GM12878 (cell line): ENCODE data around the gene BTBD10. TPM values are rescaled to one million over a fixed set of nuclear protein-coding genes. Genes with fewer than 3 reads are reported as not detected.

ENCODE experiments used
- ASH2L ChIP-seq: fragments of 300-600, 200-600 bp; sonication (generic); IDR thresholded peaks from 2 replicates; pipeline ENCODE4 v1.6.1; 2017; ENCODE audit warnings: low read depth, mild to moderate bottlenecking, borderline replicate concordance
- BRCA1 ChIP-seq: IDR thresholded peaks from 2 replicates; pipeline ENCODE4 v1.6.1; 2011; ENCODE audit warnings: low read depth, low read length, improper control_type of control experiment
- CBFB ChIP-seq: IDR thresholded peaks from 2 replicates; pipeline ENCODE4 v1.6.1; 2016; ENCODE audit warnings: antibody characterized with exemption, low read depth
- FOXM1 ChIP-seq: IDR thresholded peaks from 2 replicates; pipeline ENCODE4 v1.6.1; 2012; ENCODE audit warnings: low read depth, mild to moderate bottlenecking, inconsistent platforms, low read length, moderate library complexity
- MXI1 ChIP-seq: fragments of 150-350 bp; IDR thresholded peaks from 2 replicates; pipeline ENCODE4 v1.6.1; 2011; ENCODE audit warnings: low read depth, mild to moderate bottlenecking, inconsistent platforms, low read length, improper control_type of control experiment
- NR2F1 ChIP-seq: fragments of 450-650 bp; conservative IDR thresholded peaks from 2 replicates; pipeline ENCODE4 v1.6.1; 2017; ENCODE audit warnings: mild to moderate bottlenecking
- NRF1 ChIP-seq: conservative IDR thresholded peaks from 2 replicates; pipeline ENCODE4 v1.6.1; 2011; ENCODE audit warnings: mild to moderate bottlenecking, low read depth, low read length, improper control_type of control experiment
- RAD21 ChIP-seq: IDR thresholded peaks from 2 replicates; pipeline ENCODE4 v1.6.1; 2011; ENCODE audit warnings: mild to moderate bottlenecking, low read depth, low read length, moderate library complexity; ENCODE audit not compliant: insufficient read depth
- RBBP5 ChIP-seq: fragments of 200-600 bp; sonication (generic); conservative IDR thresholded peaks from 2 replicates; pipeline ENCODE4 v1.6.1; 2016
- RCOR1 ChIP-seq: conservative IDR thresholded peaks from 2 replicates; pipeline ENCODE4 v1.6.1; 2012; ENCODE audit warnings: low read depth, low read length, improper control_type of control experiment
- SMAD1 ChIP-seq: fragments of 450-650 bp; IDR thresholded peaks from 2 replicates; pipeline ENCODE4 v1.6.1; 2018; ENCODE audit warnings: mild to moderate bottlenecking, low read depth; ENCODE audit not compliant: partially characterized antibody
- SMAD5 ChIP-seq: IDR thresholded peaks from 2 replicates; pipeline ENCODE4 v1.6.1; 2016; ENCODE audit warnings: antibody characterized with exemption, low read depth
- SP1 ChIP-seq: IDR thresholded peaks from one replicate; pipeline ENCODE4 v1.6.1; 2011; ENCODE audit warnings: low read depth, low read length
- YY1 ChIP-seq: IDR thresholded peaks from 2 replicates; pipeline ENCODE4 v1.6.1; 2011; ENCODE audit warnings: low read depth, mild to moderate bottlenecking, low read length
- ZNF384 ChIP-seq: IDR thresholded peaks from 2 replicates; pipeline ENCODE4 v1.6.1; 2012; ENCODE audit warnings: low read depth, mild to moderate bottlenecking, low read length, improper control_type of control experiment, borderline replicate concordance
- polyA plus RNA-seq, 11 experiments: library from polyadenylated mRNA; depleted of rRNA in 4 of 11; unstranded in 6 of 11; stranded (reverse) in 5 of 11; fragments of >200 nt; fragmentation: Nextera tagmentation in 4 of 11; fragmentation: Illumina TruSeq in 1 of 11; extraction: Ambion mirVana in 4 of 11; extraction: Trizol in 1 of 11; gene quantifications; 1 replicate in 1 of 11; 2 replicates in 10 of 11; pipeline versions ENCODE4 v1.2.1 to v1.2.3, GENCODE V29; 2011 to 2016; ENCODE audit warnings: inconsistent platforms in 2 of 11, missing spikeins in 2 of 11, low read depth in 1 of 11
- total RNA-seq, 4 experiments: library from RNA; depleted of rRNA in 3 of 4; stranded (reverse); fragments of >200 nt in 3 of 4; fragmentation: Illumina TruSeq in 1 of 4; extraction: Trizol in 1 of 4; gene quantifications; 2 replicates each; pipeline versions ENCODE4 v1.2.1 to v1.2.3, GENCODE V29; 2013 to 2021
- TF ChIP-seq, protein P1 (sequence below): IDR thresholded peaks from 2 replicates; pipeline ENCODE4 v1.6.1; 2012; ENCODE audit warnings: mild to moderate bottlenecking, low read depth, low read length
- TF ChIP-seq, protein P2 (sequence below): fragments of 450-650 bp; IDR thresholded peaks from 2 replicates; pipeline ENCODE4 v1.6.1; 2017; ENCODE audit warnings: mild to moderate bottlenecking
- TF ChIP-seq, protein P3 (sequence below): fragments of 450-650 bp; IDR thresholded peaks from 2 replicates; pipeline ENCODE4 v1.6.1; 2017; ENCODE audit warnings: mild to moderate bottlenecking, moderate library complexity
- TF ChIP-seq, protein P4 (sequence below): IDR thresholded peaks from 2 replicates; pipeline ENCODE4 v1.6.1; 2012; ENCODE audit warnings: low read depth, low read length, improper control_type of control experiment

The BTBD10 gene
- total and polyA plus RNA-seq, 10 of the 15 experiments (the other 5 are each of a cell fraction or from before 2014, with no cell fraction given), result 20.8 to 38.8 (median 26.9) TPM

DNA sequence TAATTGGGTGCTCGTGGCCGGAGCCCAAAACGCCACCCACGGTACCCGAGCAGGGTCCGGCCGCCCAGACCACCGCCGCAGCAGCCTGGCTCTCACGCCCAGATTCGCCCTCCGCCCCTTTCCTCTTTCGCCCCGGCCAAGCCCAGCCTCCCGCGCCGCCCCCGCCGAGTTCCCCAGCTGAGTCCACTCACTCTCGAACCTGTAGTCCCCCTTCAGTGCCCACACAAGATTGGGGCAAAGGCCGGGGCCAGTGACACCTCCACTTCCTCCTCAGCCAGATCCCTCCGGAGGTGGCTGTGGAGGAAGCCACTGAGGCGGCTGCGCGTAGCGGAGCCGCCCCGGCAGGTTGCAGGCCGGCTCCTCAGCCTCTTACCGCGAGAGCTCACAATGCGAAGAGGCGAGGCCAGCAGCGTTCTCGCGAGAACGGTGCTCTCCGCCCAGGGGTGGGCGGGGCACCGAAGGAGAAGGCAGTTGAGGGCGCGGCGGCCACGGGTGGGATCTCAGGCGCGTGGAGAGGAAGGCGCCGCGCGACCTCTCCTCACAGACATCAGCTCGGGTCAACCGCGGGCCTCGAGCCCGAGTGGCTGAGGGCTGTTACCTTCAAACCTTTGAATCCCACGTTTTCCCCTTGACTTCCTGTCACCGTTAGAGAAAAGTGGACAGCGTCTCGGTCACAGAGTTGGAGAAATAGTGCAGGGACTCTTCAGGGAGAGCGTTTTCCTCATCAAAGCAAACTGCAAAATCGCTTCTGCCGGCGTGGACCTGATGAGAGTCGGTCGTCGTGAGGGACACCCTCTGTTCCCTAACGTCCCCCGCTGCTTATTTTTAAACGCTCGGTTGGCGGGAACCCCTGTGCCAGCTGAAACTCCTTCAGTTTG, at the start of gene BTBD10 (continued):
- TF ChIP-seq, protein P1, sequence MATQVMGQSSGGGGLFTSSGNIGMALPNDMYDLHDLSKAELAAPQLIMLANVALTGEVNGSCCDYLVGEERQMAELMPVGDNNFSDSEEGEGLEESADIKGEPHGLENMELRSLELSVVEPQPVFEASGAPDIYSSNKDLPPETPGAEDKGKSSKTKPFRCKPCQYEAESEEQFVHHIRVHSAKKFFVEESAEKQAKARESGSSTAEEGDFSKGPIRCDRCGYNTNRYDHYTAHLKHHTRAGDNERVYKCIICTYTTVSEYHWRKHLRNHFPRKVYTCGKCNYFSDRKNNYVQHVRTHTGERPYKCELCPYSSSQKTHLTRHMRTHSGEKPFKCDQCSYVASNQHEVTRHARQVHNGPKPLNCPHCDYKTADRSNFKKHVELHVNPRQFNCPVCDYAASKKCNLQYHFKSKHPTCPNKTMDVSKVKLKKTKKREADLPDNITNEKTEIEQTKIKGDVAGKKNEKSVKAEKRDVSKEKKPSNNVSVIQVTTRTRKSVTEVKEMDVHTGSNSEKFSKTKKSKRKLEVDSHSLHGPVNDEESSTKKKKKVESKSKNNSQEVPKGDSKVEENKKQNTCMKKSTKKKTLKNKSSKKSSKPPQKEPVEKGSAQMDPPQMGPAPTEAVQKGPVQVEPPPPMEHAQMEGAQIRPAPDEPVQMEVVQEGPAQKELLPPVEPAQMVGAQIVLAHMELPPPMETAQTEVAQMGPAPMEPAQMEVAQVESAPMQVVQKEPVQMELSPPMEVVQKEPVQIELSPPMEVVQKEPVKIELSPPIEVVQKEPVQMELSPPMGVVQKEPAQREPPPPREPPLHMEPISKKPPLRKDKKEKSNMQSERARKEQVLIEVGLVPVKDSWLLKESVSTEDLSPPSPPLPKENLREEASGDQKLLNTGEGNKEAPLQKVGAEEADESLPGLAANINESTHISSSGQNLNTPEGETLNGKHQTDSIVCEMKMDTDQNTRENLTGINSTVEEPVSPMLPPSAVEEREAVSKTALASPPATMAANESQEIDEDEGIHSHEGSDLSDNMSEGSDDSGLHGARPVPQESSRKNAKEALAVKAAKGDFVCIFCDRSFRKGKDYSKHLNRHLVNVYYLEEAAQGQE, result peak; percentile 28; the same call in 1 of the 2 replicates
- TF ChIP-seq CBFB (peak; percentile 100), ZNF384 (no peak), RAD21 (no peak), RBBP5 (no peak), ASH2L (no peak; the same call in 1 of the 2 replicates), YY1 (peak; percentile 80; the same call in 1 of the 2 replicates), MXI1 (peak; percentile 93), SMAD1 (no peak), BRCA1 (peak; percentile 100), SP1 (peak; percentile 40), NRF1 (peak; percentile 42; the same call in 1 of the 2 replicates), RCOR1 (peak; percentile 100), SMAD5 (peak; percentile 76), NR2F1 (peak; percentile 45), FOXM1 (no peak)
- TF ChIP-seq, protein P2, sequence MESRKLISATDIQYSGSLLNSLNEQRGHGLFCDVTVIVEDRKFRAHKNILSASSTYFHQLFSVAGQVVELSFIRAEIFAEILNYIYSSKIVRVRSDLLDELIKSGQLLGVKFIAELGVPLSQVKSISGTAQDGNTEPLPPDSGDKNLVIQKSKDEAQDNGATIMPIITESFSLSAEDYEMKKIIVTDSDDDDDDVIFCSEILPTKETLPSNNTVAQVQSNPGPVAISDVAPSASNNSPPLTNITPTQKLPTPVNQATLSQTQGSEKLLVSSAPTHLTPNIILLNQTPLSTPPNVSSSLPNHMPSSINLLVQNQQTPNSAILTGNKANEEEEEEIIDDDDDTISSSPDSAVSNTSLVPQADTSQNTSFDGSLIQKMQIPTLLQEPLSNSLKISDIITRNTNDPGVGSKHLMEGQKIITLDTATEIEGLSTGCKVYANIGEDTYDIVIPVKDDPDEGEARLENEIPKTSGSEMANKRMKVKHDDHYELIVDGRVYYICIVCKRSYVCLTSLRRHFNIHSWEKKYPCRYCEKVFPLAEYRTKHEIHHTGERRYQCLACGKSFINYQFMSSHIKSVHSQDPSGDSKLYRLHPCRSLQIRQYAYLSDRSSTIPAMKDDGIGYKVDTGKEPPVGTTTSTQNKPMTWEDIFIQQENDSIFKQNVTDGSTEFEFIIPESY, result 0 out of 2 replicates have a peak, but pooled peaks have one; percentile 48
- TF ChIP-seq, protein P3, sequence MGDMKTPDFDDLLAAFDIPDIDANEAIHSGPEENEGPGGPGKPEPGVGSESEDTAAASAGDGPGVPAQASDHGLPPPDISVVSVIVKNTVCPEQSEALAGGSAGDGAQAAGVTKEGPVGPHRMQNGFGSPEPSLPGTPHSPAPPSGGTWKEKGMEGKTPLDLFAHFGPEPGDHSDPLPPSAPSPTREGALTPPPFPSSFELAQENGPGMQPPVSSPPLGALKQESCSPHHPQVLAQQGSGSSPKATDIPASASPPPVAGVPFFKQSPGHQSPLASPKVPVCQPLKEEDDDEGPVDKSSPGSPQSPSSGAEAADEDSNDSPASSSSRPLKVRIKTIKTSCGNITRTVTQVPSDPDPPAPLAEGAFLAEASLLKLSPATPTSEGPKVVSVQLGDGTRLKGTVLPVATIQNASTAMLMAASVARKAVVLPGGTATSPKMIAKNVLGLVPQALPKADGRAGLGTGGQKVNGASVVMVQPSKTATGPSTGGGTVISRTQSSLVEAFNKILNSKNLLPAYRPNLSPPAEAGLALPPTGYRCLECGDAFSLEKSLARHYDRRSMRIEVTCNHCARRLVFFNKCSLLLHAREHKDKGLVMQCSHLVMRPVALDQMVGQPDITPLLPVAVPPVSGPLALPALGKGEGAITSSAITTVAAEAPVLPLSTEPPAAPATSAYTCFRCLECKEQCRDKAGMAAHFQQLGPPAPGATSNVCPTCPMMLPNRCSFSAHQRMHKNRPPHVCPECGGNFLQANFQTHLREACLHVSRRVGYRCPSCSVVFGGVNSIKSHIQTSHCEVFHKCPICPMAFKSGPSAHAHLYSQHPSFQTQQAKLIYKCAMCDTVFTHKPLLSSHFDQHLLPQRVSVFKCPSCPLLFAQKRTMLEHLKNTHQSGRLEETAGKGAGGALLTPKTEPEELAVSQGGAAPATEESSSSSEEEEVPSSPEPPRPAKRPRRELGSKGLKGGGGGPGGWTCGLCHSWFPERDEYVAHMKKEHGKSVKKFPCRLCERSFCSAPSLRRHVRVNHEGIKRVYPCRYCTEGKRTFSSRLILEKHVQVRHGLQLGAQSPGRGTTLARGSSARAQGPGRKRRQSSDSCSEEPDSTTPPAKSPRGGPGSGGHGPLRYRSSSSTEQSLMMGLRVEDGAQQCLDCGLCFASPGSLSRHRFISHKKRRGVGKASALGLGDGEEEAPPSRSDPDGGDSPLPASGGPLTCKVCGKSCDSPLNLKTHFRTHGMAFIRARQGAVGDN, result 0 out of 2 replicates have a peak, but pooled peaks have one; percentile 72
- TF ChIP-seq, protein P4, sequence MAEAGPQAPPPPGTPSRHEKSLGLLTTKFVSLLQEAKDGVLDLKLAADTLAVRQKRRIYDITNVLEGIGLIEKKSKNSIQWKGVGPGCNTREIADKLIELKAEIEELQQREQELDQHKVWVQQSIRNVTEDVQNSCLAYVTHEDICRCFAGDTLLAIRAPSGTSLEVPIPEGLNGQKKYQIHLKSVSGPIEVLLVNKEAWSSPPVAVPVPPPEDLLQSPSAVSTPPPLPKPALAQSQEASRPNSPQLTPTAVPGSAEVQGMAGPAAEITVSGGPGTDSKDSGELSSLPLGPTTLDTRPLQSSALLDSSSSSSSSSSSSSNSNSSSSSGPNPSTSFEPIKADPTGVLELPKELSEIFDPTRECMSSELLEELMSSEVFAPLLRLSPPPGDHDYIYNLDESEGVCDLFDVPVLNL, result peak; percentile 86
